Motor neuron (in vitro differentiated cells): ENCODE results near the gene PARD3B. TPM values are rescaled to one million over a fixed set of nuclear protein-coding genes. Genes with fewer than 3 reads are reported as not detected.
"Not testable (repeated sequence)": the region's sequence is repeated elsewhere in the genome, so short reads cannot be mapped to it uniquely, and the experiment has no call there.

Experiments
- ATAC-seq, 8 experiments: fragments of 200-7000 bp; cut with Tn5 transposase; replicated peaks in 6 of 8; 2 replicates each; pipeline ENCODE4 v1.8.0; 2021; ENCODE audit warnings: mild to moderate bottlenecking in 8 of 8, moderate library complexity in 8 of 8
- H3K27ac ChIP-seq, 2 donors: fragments of 250-450 bp; sonication (Bioruptor Pico); 2 replicates each; pipeline ENCODE4 v1.9.0; 2021; ENCODE audit warnings: antibody characterized with exemption in 2 of 2, mild to moderate bottlenecking in 2 of 2, moderate library complexity in 1 of 2
- H3K4me1 ChIP-seq, 2 donors: fragments of 250-450 bp; sonication (Bioruptor Pico); replicated peaks in 1 of 2; 2 replicates each; pipeline ENCODE4 v1.6.1; 2021; ENCODE audit warnings: antibody characterized with exemption in 2 of 2, mild to moderate bottlenecking in 2 of 2, moderate library complexity in 1 of 2
- H3K4me3 ChIP-seq, 5 donors: fragments of 250-450 bp; sonication (Bioruptor Pico); 2 replicates each; pipeline ENCODE4 v1.9.0; 2021; ENCODE audit warnings: antibody characterized with exemption in 5 of 5, mild to moderate bottlenecking in 5 of 5, moderate library complexity in 4 of 5
- WGBS, 10 experiments: fragments of 450-650 bp; shearing (Covaris generic); methylation state at CpG; one replicate each; pipeline ENCODE4 v1.0.0; 2022; 5-methylcytosine and 5-hydroxymethylcytosine counted together
- in situ Hi-C, 9 experiments: fragments of 400-800 bp; cut with MboI; loops; one replicate each; pipeline ENCODE4 v1.15.0; 2021; ENCODE audit warnings: low sequenced_read_pairs in 9 of 9, low pct_unique_long_range_greater_than_20kb in 2 of 9; ENCODE audit not compliant: unreplicated experiment in 9 of 9
- total RNA-seq, 8 experiments: library from RNA; unstranded; fragments of 300-600 nt; gene quantifications; 2 replicates each; pipeline versions ENCODE4 v1.2.3 to v1.2.4, GENCODE V29; 2022

PARD3B gene
- total RNA-seq, 8 experiments from 2014 or later: 3.1 to 24.3 (median 10.4) TPM

DNA sequence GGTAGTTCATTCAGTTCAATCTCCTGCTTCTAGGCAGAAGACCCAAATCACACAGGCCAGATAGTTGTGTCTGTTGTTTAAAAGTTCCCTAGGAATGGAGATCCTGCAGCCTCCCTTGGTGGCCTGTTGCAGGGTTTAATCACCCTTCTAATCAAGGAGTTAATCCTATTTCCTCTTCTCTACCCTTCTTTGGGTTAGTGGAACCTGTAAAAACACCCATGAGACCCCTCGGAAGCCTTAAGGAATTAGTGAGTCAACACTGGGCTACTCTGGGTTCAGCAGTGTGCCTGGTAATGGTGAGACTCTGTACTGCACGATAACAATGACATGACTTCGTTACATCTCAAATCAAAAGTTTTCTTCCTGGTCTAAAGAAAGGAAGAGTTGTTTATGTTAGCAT, 919.4 kb downstream of the PARD3B start:
- in situ Hi-C loops: no loop called here
- Histone ChIP-seq H3K4me1 (peaks cover 2 to 21% of the 10 kb centered on the region in 2 donors), H3K27ac (no peak overlapping the region), H3K4me3 (no peak overlapping the region)
- no peak for ATAC-seq
- WGBS, 10 experiments: 76 to 100% (median 83%) methylated on average over 1 to 3 of the region's 3 CpGs; no CpG with 5 or more reads in 2 of the 10 experiments

DNA sequence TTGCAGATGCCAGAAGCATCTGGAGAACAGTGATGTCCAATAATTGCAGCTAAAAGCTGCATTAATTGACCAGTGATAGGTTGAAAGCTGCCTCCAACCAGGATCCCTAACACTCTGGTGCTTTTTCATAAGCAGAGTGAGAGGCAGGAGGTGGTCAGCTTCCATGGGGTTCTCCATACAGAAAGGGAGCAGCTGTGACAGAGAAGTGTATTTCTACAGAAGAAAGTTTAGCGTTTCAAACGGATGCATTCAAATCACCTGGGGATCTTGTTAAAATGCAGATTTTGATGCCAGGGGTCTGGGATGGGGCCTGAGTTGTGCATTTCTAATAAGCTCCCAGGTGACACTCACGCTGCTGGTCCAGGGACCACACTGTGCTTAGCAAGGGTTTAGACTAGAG, 920.5 kb downstream of the PARD3B start:
- H3K4me1 ChIP-seq: peaks cover 2 to 21% of the 10 kb centered on the region in 2 donors
- no peak overlapping the region for H3K4me3 ChIP-seq
- no peak for ATAC-seq
- no peak overlapping the region for H3K27ac ChIP-seq
- 27 to 100% (median 65%) methylated on average over 1 to 3 of the region's 3 CpGs; no CpG with 5 or more reads in 4 of the 10 experiments for WGBS, 10 experiments
- in situ Hi-C loops: no loop called here

DNA sequence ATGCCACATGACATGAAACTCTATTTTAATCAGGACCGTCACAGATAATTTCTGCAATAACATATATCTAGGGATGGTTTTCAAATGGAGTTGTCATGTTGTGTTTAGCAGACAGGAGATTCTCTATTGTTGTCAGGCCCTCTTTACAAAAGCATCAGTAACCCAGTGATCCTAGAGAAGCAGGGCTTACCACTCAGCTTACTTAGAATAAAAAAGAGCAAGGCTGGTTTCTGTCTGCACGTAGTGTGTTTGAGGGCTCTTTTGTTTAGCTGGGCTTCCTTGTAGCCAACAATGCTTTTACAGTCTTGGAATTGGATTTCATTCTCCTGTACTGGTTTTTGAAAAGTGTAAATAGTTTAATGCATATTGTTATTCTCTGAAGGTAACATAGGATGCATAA, 926.5 kb downstream of the PARD3B start:
- Histone ChIP-seq H3K27ac (no peak overlapping the region), H3K4me1 (peaks cover 9 to 28% of the 10 kb centered on the region in 2 donors), H3K4me3 (no peak overlapping the region)
- in situ Hi-C loops: no loop called here
- 40 to 100% (median 71%) methylated on average over 1 to 2 of the region's 2 CpGs; no CpG with 5 or more reads in 3 of the 10 experiments for WGBS, 10 experiments
- ATAC-seq: no peak

DNA sequence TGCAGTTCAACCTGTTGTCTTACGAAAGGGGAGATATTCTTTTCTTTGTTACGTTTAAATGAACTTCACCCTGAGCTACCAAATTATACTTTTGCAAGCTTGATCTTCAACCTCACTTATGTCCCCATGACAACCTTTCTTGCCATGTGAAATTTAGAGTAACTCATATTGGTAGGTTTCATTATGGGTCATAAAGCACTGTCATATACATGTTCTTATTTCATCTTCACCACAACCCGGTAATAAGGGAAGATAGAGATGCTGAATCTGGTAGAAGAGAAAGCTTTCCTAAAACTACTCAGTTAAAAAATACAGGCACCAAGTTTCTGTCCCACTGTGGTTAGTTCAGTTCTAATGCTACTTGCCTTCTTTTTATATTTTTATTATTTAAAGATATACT, 928.5 kb downstream of the PARD3B start:
- Histone ChIP-seq H3K4me3 (no peak overlapping the region), H3K4me1 (peaks cover 9 to 34% of the 10 kb centered on the region in 2 donors), H3K27ac (no peak overlapping the region)
- ATAC-seq: no peak
- in situ Hi-C loops: no loop called here
- WGBS, 10 experiments: 71 to 100% (median 94%) methylated on average over 1 to 3 of the region's 3 CpGs

DNA sequence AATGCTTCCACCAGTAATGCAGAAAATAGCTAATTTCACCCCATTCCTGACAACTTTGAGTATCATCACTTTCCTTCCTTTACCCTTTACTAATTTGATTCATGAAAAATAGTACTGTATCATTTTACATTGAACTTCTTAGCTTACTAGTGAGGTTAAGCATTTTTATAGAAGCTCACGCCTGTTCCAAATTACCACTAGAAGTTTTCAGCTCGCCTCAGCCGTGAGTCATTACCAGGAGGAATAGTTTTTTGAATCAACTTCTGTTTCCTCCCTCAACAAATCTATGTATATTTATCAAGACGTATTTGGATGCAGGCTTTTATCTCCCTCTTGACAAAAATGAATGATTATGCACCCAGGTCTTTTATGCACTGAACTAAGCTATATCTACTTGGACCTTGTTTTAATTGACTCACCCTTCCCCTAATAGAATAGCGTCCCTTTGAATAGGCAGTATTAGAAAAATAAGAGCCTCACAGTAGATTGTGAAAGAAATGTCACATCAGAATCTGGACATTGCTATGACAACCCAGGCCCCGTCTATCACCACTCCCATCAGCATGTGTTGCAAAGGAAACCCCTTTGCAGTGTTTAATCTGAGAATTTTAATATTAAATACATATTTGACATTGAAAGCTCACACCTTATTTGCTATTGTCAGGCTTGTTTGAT, 929.6 kb downstream of the PARD3B start:
- Histone ChIP-seq H3K4me1 (peaks cover 9 to 34% of the 10 kb centered on the region in 2 donors), H3K27ac (no peak overlapping the region), H3K4me3 (no peak overlapping the region)
- 0 to 63% (median 26%) methylated on average over 1 to 5 of the region's 6 CpGs; no CpG with 5 or more reads in 1 of the 10 experiments for WGBS, 10 experiments
- ATAC-seq: peak in 7 of 8 experiments; percentile 87 to 93 (median 89)
- in situ Hi-C loops: no loop called here

DNA sequence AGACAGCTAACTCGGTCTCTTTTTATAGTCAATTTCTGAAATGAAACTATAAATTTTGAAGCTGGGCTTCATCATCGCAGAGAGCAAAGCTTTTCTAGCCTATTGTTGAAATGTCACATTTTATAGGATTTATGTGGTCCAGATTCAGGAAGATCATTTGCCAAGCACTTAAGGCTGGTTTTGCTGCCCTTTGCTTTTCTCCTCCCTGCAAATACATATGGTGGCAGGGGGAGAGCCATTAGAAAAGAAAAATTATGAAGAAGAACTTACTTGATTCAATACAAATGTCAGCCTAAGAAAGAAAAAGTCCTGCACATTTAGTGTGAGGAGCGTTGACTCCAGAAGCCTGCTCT, 930.1 kb downstream of the PARD3B start:
- 0 to 100% (median 54%) methylated on average over 1 to 3 of the region's 3 CpGs for WGBS, 10 experiments
- in situ Hi-C loops: no loop called here

DNA sequence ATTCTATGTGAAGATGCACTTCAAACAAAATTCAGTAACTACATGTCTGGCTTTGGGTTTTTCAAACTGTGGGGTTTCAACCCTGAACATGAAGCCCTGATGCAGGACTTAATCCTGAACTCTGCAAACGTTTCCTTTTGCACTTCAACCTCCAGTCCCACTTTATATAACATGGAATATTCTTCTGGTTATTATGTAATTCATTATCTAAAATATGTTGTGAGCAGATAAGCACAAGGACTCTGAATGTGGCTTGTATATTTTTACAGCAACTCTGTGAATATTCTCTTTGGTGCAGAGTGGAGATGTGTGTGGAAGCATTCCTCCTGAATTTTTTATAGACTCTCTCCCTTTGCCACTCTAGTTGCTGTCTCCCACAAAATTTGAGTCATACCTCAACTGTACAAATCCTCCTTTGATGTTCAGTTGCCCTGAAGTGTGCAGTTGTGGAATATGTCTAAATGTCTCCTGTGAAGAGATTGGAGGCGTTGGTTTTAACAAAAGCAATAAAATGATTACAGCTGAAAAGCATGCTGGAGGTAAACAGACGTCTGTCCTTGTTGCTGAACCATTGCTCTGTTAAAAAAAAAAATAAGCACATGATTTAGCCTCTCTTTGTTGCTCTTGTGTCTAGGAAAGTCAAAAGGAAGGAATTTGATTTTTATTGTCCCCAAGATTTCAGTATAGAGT, 931.9 kb downstream of the PARD3B start:
- no peak for ATAC-seq
- no peak overlapping the region for H3K27ac ChIP-seq
- H3K4me1 ChIP-seq: peaks cover 11 to 38% of the 10 kb centered on the region in 2 donors
- no peak overlapping the region for H3K4me3 ChIP-seq
- in situ Hi-C loops: no loop called here
- 12 to 100% (median 50%) methylated on average over 1 to 3 of the region's 3 CpGs; no CpG with 5 or more reads in 2 of the 10 experiments for WGBS, 10 experiments

More for the DNA sequence above, 930.1 kb downstream of the PARD3B start:
- Histone ChIP-seq H3K27ac (no peak overlapping the region), H3K4me1 (peaks cover 9 to 34% of the 10 kb centered on the region in 2 donors), H3K4me3 (no peak overlapping the region)
- ATAC-seq: peak in 5 of 8 experiments; percentile 77 to 85 (median 81)

DNA sequence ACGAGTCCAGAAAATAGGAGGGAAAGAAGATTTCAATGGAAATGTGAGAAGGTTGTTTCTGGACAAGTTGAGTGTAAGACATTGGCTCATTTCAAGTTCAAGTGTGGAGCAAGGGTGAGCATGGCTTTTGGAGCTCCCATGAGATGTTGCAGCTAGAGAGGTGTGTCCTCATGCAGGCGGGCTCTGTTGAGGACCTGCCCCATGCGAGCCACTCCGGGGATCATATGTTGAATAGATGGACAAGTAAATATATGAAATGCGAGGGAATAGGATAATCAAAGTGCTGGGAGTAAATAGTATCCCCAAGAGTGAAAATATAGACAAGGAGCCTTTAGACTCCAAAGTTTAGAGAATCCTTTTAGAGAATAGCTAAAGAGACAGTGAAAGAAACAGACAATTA, 936.6 kb downstream of the PARD3B start:
- 76 to 100% (median 92%) methylated on average over 1 to 5 of the region's 5 CpGs; no CpG with 5 or more reads in 2 of the 10 experiments for WGBS, 10 experiments
- peak overlapping the region in 1 of 2 donors; percentile 45 for H3K27ac ChIP-seq
- peaks cover 31 to 44% of the 10 kb centered on the region in 2 donors for H3K4me1 ChIP-seq
- in situ Hi-C loops: no loop called here
- no peak overlapping the region for H3K4me3 ChIP-seq
- ATAC-seq: no peak

DNA sequence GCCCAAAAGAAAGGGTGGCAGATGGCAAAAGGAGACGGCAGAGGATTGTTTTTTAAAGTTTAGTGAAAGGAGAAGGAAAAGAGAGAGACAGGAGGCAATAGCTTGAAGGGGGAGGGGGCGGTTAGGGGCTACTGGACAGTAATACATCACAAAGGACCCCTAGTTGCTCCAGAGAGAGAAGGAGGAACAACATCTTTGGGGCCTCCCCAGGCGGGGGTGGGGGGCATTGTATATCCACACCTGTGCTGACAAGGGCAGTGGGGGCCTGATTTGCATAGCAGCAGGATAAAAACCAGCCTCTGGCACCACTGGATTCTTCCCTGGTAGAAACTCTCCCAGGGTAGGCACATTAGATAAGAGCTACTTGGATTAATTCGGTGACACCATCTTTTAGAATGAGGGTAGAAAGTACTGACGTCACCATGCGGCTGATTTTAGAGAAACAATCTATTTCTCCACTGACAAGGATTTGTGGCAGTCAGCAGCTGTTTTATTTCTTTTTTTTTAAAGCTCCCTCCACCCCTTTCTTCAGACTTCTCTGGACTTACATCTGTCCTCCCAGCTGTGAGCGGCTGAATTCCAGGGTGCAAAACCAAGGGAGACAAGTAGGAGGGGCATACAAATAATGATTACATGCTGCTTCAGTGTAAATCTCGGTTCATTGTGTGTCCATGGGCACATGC, 937.3 kb downstream of the PARD3B start:
- peak in 5 of 8 experiments; percentile 72 to 79 (median 75) for ATAC-seq
- WGBS, 10 experiments: 0 to 81% (median 33%) methylated on average over 1 to 6 of the region's 8 CpGs; no CpG with 5 or more reads in 2 of the 10 experiments
- peaks cover 31 to 39% of the 10 kb centered on the region in 2 donors for H3K4me1 ChIP-seq
- H3K4me3 ChIP-seq: no peak overlapping the region
- in situ Hi-C loops: no loop called here
- peak overlapping the region in 1 of 2 donors; percentile 45 for H3K27ac ChIP-seq

DNA sequence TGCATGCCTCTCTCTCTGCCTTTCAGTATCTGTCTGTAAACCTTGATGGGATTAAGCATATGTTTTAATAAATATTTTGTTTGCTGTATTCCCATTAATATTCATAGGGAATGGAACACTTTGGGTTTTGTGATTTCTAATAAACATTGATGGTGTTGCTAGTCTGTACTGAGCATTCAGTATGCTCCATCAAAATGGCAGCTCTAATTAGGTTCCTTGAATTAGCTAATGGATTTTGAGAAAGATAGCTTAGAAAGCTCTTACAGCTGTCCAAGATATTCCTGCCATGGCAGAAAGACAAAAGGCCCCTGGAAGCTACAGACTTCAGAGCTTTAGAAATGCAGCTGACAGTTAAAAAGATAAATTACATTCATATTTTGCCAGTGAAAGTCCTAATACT, 937.8 kb downstream of the PARD3B start:
- peak overlapping the region in 1 of 2 donors; percentile 45 for H3K27ac ChIP-seq
- in situ Hi-C loops: no loop called here
- peaks cover 31 to 38% of the 10 kb centered on the region in 2 donors for H3K4me1 ChIP-seq
- ATAC-seq: peak in 5 of 8 experiments; percentile 40 to 85 (median 69)
- no peak overlapping the region for H3K4me3 ChIP-seq

DNA sequence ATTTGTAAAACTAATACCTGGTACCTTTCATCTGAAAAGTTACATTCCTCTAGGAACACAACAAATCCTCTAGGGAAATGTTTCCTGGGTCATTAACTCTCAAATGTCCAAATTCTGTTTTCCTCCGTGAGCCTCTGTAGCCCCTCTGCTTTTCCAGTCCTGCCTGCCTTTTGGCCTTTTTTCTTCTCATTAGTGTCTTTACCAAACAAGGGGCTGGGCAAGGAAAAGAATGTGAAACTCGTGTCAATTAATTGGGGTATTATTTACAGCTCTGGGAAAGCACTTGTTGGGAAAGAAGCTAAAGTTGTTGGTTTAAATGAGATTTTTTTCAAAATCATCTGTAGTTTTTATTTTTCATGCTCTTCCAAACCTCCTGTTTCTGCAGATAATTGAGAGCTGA, 938.9 kb downstream of the PARD3B start:
- ATAC-seq: no peak
- no peak overlapping the region for H3K4me3 ChIP-seq
- in situ Hi-C loops: no loop called here
- 0 to 57% (median 22%) methylated on average over 1 to 2 of the region's 2 CpGs; no CpG with 5 or more reads in 1 of the 10 experiments for WGBS, 10 experiments
- no peak overlapping the region for H3K27ac ChIP-seq
- peaks cover 31 to 38% of the 10 kb centered on the region in 2 donors for H3K4me1 ChIP-seq

DNA sequence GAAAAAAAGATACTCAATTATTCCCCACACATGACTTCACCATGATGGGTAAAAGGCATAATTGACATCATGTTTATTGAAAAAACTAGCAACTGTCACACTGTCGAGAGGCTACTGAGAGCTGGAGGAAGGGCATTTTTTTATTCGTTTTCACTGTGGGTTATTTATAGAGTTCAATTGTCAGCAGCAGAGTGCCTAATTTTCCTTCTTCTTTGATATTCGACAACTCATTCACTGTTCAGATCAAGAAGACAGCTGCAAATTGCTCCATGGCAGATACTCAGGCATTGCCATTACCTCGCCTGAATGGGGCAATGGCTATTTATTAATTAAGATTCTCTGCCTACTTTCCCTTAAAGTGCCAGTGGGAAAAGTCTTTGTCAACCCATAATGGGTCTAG, 939.5 kb downstream of the PARD3B start:
- 10 to 93% (median 33%) methylated on average over 2 to 4 of the region's 4 CpGs; no CpG with 5 or more reads in 1 of the 10 experiments for WGBS, 10 experiments
- H3K4me1 ChIP-seq: peaks cover 31 to 38% of the 10 kb centered on the region in 2 donors
- H3K27ac ChIP-seq: no peak overlapping the region
- peak in 5 of 8 experiments; percentile 55 to 75 (median 74) for ATAC-seq
- in situ Hi-C loops: no loop called here
- H3K4me3 ChIP-seq: no peak overlapping the region

DNA sequence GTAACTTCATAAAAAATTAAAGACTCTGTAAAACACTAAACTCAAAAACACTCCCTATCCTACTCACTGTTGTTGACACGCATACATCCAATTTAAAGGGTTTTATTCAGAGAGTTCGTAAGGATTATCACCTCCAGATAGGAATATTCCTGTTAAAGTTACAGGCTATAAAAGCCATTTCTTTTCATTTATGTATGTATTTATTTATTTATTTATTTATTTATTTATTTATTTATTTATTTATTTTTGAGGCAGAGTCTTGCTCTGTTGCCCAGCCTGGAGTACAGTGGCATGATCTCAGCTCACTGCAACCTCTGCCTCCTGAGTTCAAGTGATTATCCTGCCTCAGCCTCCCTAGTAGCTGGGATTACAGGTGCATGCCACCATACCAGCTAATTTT, 948.3 kb downstream of the PARD3B start:
- H3K4me3 ChIP-seq, ATAC-seq, H3K4me1 ChIP-seq, in situ Hi-C loops, H3K27ac ChIP-seq: not testable (repeated sequence)
- WGBS, 10 experiments: 79 to 100% (median 96%) methylated on average over 1 to 2 of the region's 2 CpGs; no CpG with 5 or more reads in 1 of the 10 experiments
